Panc1 (cell line): ENCODE measurements around the gene GRIP2. TPM values are rescaled to one million over a fixed set of nuclear protein-coding genes. Genes with fewer than 3 reads are reported as not detected.

ENCODE experiments used
- ATAC-seq: fragments of 200-7000 bp; cut with Tn5 transposase; 2 replicates; pipeline ENCODE4 v1.9.1; 2020; ENCODE audit warnings: mild to moderate bottlenecking, moderate library complexity
- BruUV-seq: library from RNA; stranded (reverse); fragments of 400-500 nt; replicated peaks from 2 replicates; lab custom pipeline; 2021; lab: Mats Ljungman, UMichigan
- CTCF ChIA-PET: fragments of 300-600 bp; sonication (Branson Sonifier 250); formaldehyde crosslinking; loops from one replicate; lab custom pipeline; 2022; ENCODE audit warnings: antibody characterized with exemption; lab: Charles Lee
- POLR2A ChIA-PET: fragments of 300-600 bp; sonication (Branson Sonifier 250); formaldehyde crosslinking; loops from one replicate; lab custom pipeline; 2022; ENCODE audit warnings: antibody characterized with exemption; lab: Charles Lee
- DNase-seq: peaks from one replicate; pipeline ENCODE4 v3.0.0-alpha.2; 2010; ENCODE audit warnings: low read depth, low spot score
- H3K27ac ChIP-seq: 2 replicates; pipeline ENCODE4 v1.5.1; 2011; ENCODE audit warnings: mild to moderate bottlenecking, low read length, inconsistent platforms
- H3K27me3 ChIP-seq: fragments of 200-500 bp; sonication (Bioruptor generic); 2 replicates; pipeline ENCODE4 v1.6.0; 2014; ENCODE audit warnings: low read length, inconsistent platforms; ENCODE audit not compliant: control insufficient read depth, insufficient read depth
- H3K36me3 ChIP-seq: fragments of 200-500 bp; sonication (Bioruptor generic); 2 replicates; pipeline ENCODE4 v1.5.1; 2014; ENCODE audit warnings: inconsistent platforms, mild to moderate bottlenecking, low read length, moderate library complexity; ENCODE audit not compliant: control insufficient read depth, insufficient read depth
- H3K4me1 ChIP-seq: 2 replicates; pipeline ENCODE4 v1.5.1; 2011; ENCODE audit warnings: inconsistent platforms, mild to moderate bottlenecking, low read length, moderate library complexity; ENCODE audit not compliant: control insufficient read depth, insufficient read depth
- H3K4me3 ChIP-seq, 2 experiments: 2 replicates each; pipeline ENCODE4 v1.5.1; 2011 to 2012; ENCODE audit warnings: low read depth in 2 of 2, low read length in 2 of 2, mild to moderate bottlenecking in 2 of 2, inconsistent platforms in 1 of 2, moderate library complexity in 1 of 2
- H3K9me3 ChIP-seq: fragments of 200-500 bp; sonication (Bioruptor generic); 2 replicates; pipeline ENCODE4 v1.5.1; 2014; ENCODE audit warnings: low read depth, mild to moderate bottlenecking, inconsistent platforms, low read length, moderate library complexity; ENCODE audit not compliant: control insufficient read depth, insufficient read depth
- POLR2AphosphoS5 ChIP-seq: IDR thresholded peaks from 2 replicates; pipeline ENCODE4 v1.6.1; 2012; ENCODE audit warnings: mild to moderate bottlenecking, low read depth, low read length, moderate library complexity
- REST ChIP-seq, 2 experiments: IDR thresholded peaks; 2 replicates each; pipeline ENCODE4 v1.6.1; 2011 to 2012; ENCODE audit warnings: low read depth in 2 of 2, control low read depth in 1 of 2, low read length in 1 of 2, mild to moderate bottlenecking in 1 of 2, moderate library complexity in 1 of 2; ENCODE audit not compliant: insufficient read depth in 1 of 2
- SIN3A ChIP-seq: IDR thresholded peaks from 2 replicates; pipeline ENCODE4 v1.6.1; 2012; ENCODE audit warnings: low read depth, mild to moderate bottlenecking, low read length, moderate library complexity, borderline replicate concordance; ENCODE audit not compliant: insufficient read depth
- TCF7L2 ChIP-seq: IDR thresholded peaks from 2 replicates; pipeline ENCODE4 v1.6.1; 2011; ENCODE audit warnings: mild to moderate bottlenecking, low read depth, low read length, inconsistent platforms
- in situ Hi-C: cut with HindIII; loops from 2 replicates; pipeline ENCODE4 v1.10.0; 2016; ENCODE audit warnings: low sequenced_read_pairs, low pct_unique_long_range_greater_than_20kb
- intact Hi-C: fragments of 100-400 bp; cut with micrococcal nuclease; formaldehyde crosslinking; loops from one replicate; pipeline ENCODE4 v1.10.0; 2022; ENCODE audit not compliant: unreplicated experiment
- total RNA-seq: library from RNA; stranded (reverse); gene quantifications from one replicate; pipeline ENCODE4 v1.2.1, GENCODE V29; 2021; ENCODE audit not compliant: unreplicated experiment
- TF ChIP-seq, protein P1 (sequence below): fragments of 450-650 bp; IDR thresholded peaks from 2 replicates; pipeline ENCODE4 v1.5.1; 2017; ENCODE audit warnings: mild to moderate bottlenecking

GRIP2 gene
- total RNA-seq, 1 experiment from 2014 or later, result 6.5 TPM

GRCh38 chr3:14507305-14507741 lies 32.8 kb downstream of the GRIP2 start:
- ChIA-PET POLR2A (no interaction called here), CTCF (no interaction called here)
- Histone ChIP-seq H3K27me3 (no peaks in the 10 kb centered on the region), H3K4me1 (no peaks in the 10 kb centered on the region), H3K27ac (no peak overlapping the region), H3K9me3 (no peaks in the 10 kb centered on the region), H3K36me3 (no peaks in the 10 kb centered on the region), H3K4me3 (no peak overlapping the region)
- DNase-seq (no peak), ATAC-seq (no peak)
- no TSS peak for BruUV-seq
- in situ Hi-C loops (no loop called here), intact Hi-C loops (loop anchor here (5.0 kb wide), 1 partner anchor 415 kb away; no protein-coding TSS in a partner anchor)
- TF ChIP-seq POLR2AphosphoS5 (no peak), TCF7L2 (no peak), REST (IDR thresholded peaks at IDR 0.05; ENCODE audit: insufficient read depth in 1 of 2, low read depth in 2 of 2, low read length in 1 of 2) (no peak), SIN3A (no peak)
- TF ChIP-seq, protein P1, sequence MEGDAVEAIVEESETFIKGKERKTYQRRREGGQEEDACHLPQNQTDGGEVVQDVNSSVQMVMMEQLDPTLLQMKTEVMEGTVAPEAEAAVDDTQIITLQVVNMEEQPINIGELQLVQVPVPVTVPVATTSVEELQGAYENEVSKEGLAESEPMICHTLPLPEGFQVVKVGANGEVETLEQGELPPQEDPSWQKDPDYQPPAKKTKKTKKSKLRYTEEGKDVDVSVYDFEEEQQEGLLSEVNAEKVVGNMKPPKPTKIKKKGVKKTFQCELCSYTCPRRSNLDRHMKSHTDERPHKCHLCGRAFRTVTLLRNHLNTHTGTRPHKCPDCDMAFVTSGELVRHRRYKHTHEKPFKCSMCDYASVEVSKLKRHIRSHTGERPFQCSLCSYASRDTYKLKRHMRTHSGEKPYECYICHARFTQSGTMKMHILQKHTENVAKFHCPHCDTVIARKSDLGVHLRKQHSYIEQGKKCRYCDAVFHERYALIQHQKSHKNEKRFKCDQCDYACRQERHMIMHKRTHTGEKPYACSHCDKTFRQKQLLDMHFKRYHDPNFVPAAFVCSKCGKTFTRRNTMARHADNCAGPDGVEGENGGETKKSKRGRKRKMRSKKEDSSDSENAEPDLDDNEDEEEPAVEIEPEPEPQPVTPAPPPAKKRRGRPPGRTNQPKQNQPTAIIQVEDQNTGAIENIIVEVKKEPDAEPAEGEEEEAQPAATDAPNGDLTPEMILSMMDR, result no peak

GRCh38 chr3:14506626-14507304 lies 33.4 kb downstream of the GRIP2 start:
- Histone ChIP-seq H3K27ac (no peak overlapping the region), H3K4me3 (no peak overlapping the region), H3K4me1 (no peaks in the 10 kb centered on the region), H3K36me3 (no peaks in the 10 kb centered on the region), H3K27me3 (no peaks in the 10 kb centered on the region), H3K9me3 (no peaks in the 10 kb centered on the region)
- ChIA-PET POLR2A (no interaction called here), CTCF (no interaction called here)
- ATAC-seq (no peak), DNase-seq (no peak)
- intact Hi-C loops, result loop anchor here (5.0 kb wide), 1 partner anchor 416 kb away; no protein-coding TSS in a partner anchor
- BruUV-seq, result no TSS peak
- in situ Hi-C loops, result no loop called here
- TF ChIP-seq TCF7L2 (no peak), REST (IDR thresholded peaks at IDR 0.05; ENCODE audit: insufficient read depth in 1 of 2, low read depth in 2 of 2, low read length in 1 of 2) (no peak), POLR2AphosphoS5 (no peak), SIN3A (no peak)
- TF ChIP-seq, protein P1, result no peak
